ENCODE measurements around the gene KLHL4.
"Not testable (repeated sequence)": the region's sequence is repeated elsewhere in the genome, so short reads cannot be mapped to it uniquely, and the experiment has no call there.

Gene KLHL4

GRCh38 chrX:87517571-87518141, at the start of gene KLHL4:
Gene KLHL4 (plus strand): TSS chrX:87517802. CDS start chrX:87517894, 92 bp downstream.
- DNase-seq (ENCODE audit: low spot score): peak; percentile 57

GRCh38 chrX:87468941-87469340, 48.7 kb upstream of the KLHL4 start:
- no peak for DNase-seq (ENCODE audit: low spot score)

GRCh38 chrX:87475793-87476192, 41.8 kb upstream of the KLHL4 start:
- no peak for DNase-seq (ENCODE audit: low spot score)

- not testable (repeated sequence) for DNase-seq (ENCODE audit: low spot score)
These were observed 38.9 kb upstream of the KLHL4 start for GRCh38 chrX:87478703-87479102.

- DNase-seq (ENCODE audit: low spot score): no peak
These were observed 28.5 kb upstream of the KLHL4 start for GRCh38 chrX:87489071-87489470.

GRCh38 chrX:87515836-87516235, 1.8 kb upstream of the KLHL4 start:
- DNase-seq (ENCODE audit: low spot score): no peak

- no peak for DNase-seq (ENCODE audit: low spot score)
These were observed 883 bp upstream of the KLHL4 start for GRCh38 chrX:87516717-87517121.

GRCh38 chrX:87518504-87518903, 902 bp downstream of the KLHL4 start:
- no peak for DNase-seq (ENCODE audit: low spot score)

- DNase-seq (ENCODE audit: low spot score): no peak
These were observed 8.2 kb downstream of the KLHL4 start for GRCh38 chrX:87525771-87526229.

GRCh38 chrX:87526281-87526680, 8.7 kb downstream of the KLHL4 start:
- no peak for DNase-seq (ENCODE audit: low spot score)

- no peak for DNase-seq (ENCODE audit: low spot score)
These were observed 10.9 kb downstream of the KLHL4 start for GRCh38 chrX:87528487-87528886.

GRCh38 chrX:87571964-87572363, 54.4 kb downstream of the KLHL4 start:
- DNase-seq (ENCODE audit: low spot score): no peak

- DNase-seq (ENCODE audit: low spot score): no peak
These were observed 55.3 kb downstream of the KLHL4 start for GRCh38 chrX:87572901-87573300.

GRCh38 chrX:87578978-87579377, 61.4 kb downstream of the KLHL4 start:
- no peak for DNase-seq (ENCODE audit: low spot score)

GRCh38 chrX:87580862-87581261, 63.3 kb downstream of the KLHL4 start:
- DNase-seq (ENCODE audit: low spot score): no peak

- DNase-seq (ENCODE audit: low spot score): no peak
These were observed 64.9 kb downstream of the KLHL4 start for GRCh38 chrX:87582453-87582852.

GRCh38 chrX:87583679-87584078, 66.1 kb downstream of the KLHL4 start:
- no peak for DNase-seq (ENCODE audit: low spot score)

GRCh38 chrX:87616371-87616770, 98.8 kb downstream of the KLHL4 start:
- DNase-seq (ENCODE audit: low spot score): no peak

GRCh38 chrX:87621697-87622096, 104.1 kb downstream of the KLHL4 start:
- no peak for DNase-seq (ENCODE audit: low spot score)

GRCh38 chrX:87626996-87627395, 109.4 kb downstream of the KLHL4 start:
- DNase-seq (ENCODE audit: low spot score): no peak

- no peak for DNase-seq (ENCODE audit: low spot score)
These were observed 116.8 kb downstream of the KLHL4 start for GRCh38 chrX:87634361-87634760.

GRCh38 chrX:87636533-87636932, 118.9 kb downstream of the KLHL4 start:
- no peak for DNase-seq (ENCODE audit: low spot score)

GRCh38 chrX:87641439-87641838, 123.8 kb downstream of the KLHL4 start:
- DNase-seq (ENCODE audit: low spot score): not testable (repeated sequence)

GRCh38 chrX:87661761-87662160, 144.2 kb downstream of the KLHL4 start:
- DNase-seq (ENCODE audit: low spot score): no peak
